Central memory CD8-positive, alpha-beta T cell (primary cell): ENCODE measurements around the gene CSRP1.
A peak's percentile ranks its signal among the peaks of the same experiment; 100 is the strongest.

Experiments
- ATAC-seq: fragments of 150-1000 bp; cut with Tn5 transposase; replicated peaks from 2 replicates; pipeline ENCODE4 v1.10.0; 2022; ENCODE audit warnings: mild to moderate bottlenecking, moderate FRiP score, moderate number of reproducible peaks; ENCODE audit not compliant: poor library complexity, severe bottlenecking; ENCODE audit errors: extremely low read depth
- DNase-seq, 2 donors: peaks; one replicate each; pipeline ENCODE4 v3.0.0; 2021; ENCODE audit warnings: low spot score in 2 of 2
- H3K27ac Mint-ChIP-seq: one replicate; pipeline ENCODE4 v1.8.0; 2022; ENCODE audit warnings: low read depth, mild to moderate bottlenecking, moderate library complexity, mixed read lengths
- H3K27me3 Mint-ChIP-seq: one replicate; pipeline ENCODE4 v1.8.0; 2022; ENCODE audit warnings: mixed read lengths
- H3K36me3 Mint-ChIP-seq: one replicate; pipeline ENCODE4 v1.8.0; 2022; ENCODE audit warnings: mild to moderate bottlenecking, moderate library complexity, mixed read lengths; ENCODE audit not compliant: insufficient read depth
- H3K4me1 Mint-ChIP-seq: one replicate; pipeline ENCODE4 v1.8.0; 2022; ENCODE audit warnings: mixed read lengths
- H3K4me3 Mint-ChIP-seq: one replicate; pipeline ENCODE4 v1.8.0; 2022; ENCODE audit warnings: mild to moderate bottlenecking, moderate library complexity, mixed read lengths
- H3K9me3 Mint-ChIP-seq: one replicate; pipeline ENCODE4 v1.8.0; 2022; ENCODE audit warnings: mixed read lengths

The CSRP1 gene

GRCh38 chr1:201456499-201457309 lies 50.2 kb downstream of the CSRP1 start:
- no peak overlapping the region for H3K27ac Mint-ChIP-seq
- H3K36me3 Mint-ChIP-seq: no peaks in the 10 kb centered on the region
- no peak for ATAC-seq
- no peaks in the 10 kb centered on the region for H3K4me1 Mint-ChIP-seq
- peaks cover 27% of the 10 kb centered on the region for H3K27me3 Mint-ChIP-seq
- no peak overlapping the region for H3K4me3 Mint-ChIP-seq
- DNase-seq: no peak
- H3K9me3 Mint-ChIP-seq: no peaks in the 10 kb centered on the region

GRCh38 chr1:201455098-201455497 lies 51.8 kb downstream of the CSRP1 start:
- H3K36me3 Mint-ChIP-seq: no peaks in the 10 kb centered on the region
- no peaks in the 10 kb centered on the region for H3K9me3 Mint-ChIP-seq
- H3K4me1 Mint-ChIP-seq: no peaks in the 10 kb centered on the region
- peaks cover 27% of the 10 kb centered on the region for H3K27me3 Mint-ChIP-seq
- DNase-seq (no peak), ATAC-seq (no peak)
- H3K4me3 Mint-ChIP-seq: no peak overlapping the region
- no peak overlapping the region for H3K27ac Mint-ChIP-seq

DNA sequence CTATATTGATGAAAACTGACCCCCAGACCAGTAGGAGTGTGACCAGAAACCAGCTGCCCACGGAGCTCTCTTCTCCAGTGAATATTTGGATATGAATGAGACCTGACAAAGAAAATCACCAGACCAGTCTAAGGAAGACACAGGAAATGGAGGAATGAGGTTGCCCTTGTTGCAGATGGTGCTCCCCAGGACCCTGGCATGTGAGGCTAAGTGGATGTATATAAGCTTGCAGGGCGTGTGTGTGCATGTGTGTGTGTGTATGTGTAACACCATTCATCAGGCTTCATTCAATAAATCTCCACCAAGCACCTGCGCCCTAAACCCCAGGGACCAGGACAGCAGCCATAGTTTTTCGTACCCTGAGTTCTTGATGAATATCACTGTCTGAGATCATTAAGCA lies 52.3 kb downstream of the CSRP1 start:
- no peaks in the 10 kb centered on the region for H3K4me1 Mint-ChIP-seq
- H3K36me3 Mint-ChIP-seq: no peaks in the 10 kb centered on the region
- DNase-seq (no peak), ATAC-seq (no peak)
- H3K4me3 Mint-ChIP-seq: no peak overlapping the region
- no peaks in the 10 kb centered on the region for H3K9me3 Mint-ChIP-seq
- peaks cover 27% of the 10 kb centered on the region for H3K27me3 Mint-ChIP-seq
- H3K27ac Mint-ChIP-seq: no peak overlapping the region

DNA sequence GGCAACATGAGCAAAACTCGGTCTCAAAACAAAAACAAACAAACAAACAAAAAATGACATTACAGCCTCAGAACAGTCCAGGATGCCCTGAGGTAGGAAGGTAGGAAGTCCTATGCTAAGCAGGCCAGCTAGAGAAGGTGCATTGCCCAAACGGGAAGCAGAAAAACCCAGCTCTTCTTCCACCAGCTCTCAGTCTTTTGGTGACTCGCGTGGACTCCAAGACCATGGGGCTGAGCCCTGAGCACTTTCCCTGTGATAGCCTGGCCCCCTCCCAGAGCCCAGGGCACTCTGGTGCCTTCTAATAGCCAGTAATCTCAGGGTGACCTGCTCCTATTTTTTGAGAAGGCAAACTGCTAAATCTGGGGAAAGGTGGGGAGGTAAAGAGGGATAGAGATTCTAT lies 54.1 kb downstream of the CSRP1 start:
- ATAC-seq (no peak), DNase-seq (no peak)
- H3K9me3 Mint-ChIP-seq: no peaks in the 10 kb centered on the region
- no peaks in the 10 kb centered on the region for H3K36me3 Mint-ChIP-seq
- H3K27ac Mint-ChIP-seq: no peak overlapping the region
- peaks cover 4% of the 10 kb centered on the region for H3K4me1 Mint-ChIP-seq
- no peak overlapping the region for H3K4me3 Mint-ChIP-seq
- peaks cover 31% of the 10 kb centered on the region for H3K27me3 Mint-ChIP-seq

- ATAC-seq: no peak
- no peak overlapping the region for H3K27ac Mint-ChIP-seq
- no peaks in the 10 kb centered on the region for H3K36me3 Mint-ChIP-seq
These were observed 56.1 kb downstream of the CSRP1 start for GRCh38 chr1:201450721-201451291.

DNA sequence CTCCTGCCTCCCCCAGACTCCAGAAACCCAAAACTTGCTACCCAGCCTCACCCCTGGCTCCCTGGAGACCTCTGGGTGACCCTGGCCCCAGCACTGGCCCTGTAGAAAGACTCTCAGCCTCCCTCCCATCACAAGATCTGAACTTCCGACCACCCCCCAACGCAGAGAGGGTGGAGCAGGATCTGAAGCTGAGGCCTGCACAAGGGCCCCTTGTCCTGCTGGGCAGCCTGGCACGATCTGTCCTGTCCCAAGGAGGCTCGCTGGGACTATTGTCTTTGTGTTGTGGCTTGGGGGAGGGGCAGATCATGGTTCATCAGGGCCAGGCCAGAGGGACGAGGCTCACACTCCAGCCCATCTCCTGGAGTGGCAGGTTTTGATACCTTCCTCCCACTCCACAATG lies 57.9 kb downstream of the CSRP1 start:
- H3K27ac Mint-ChIP-seq: no peak overlapping the region
- H3K36me3 Mint-ChIP-seq: no peaks in the 10 kb centered on the region
- H3K9me3 Mint-ChIP-seq: no peaks in the 10 kb centered on the region
- H3K4me3 Mint-ChIP-seq: no peak overlapping the region
- DNase-seq (no peak), ATAC-seq (no peak)
- H3K27me3 Mint-ChIP-seq: peaks cover 41% of the 10 kb centered on the region
- H3K4me1 Mint-ChIP-seq: peaks cover 6% of the 10 kb centered on the region

More at GRCh38 chr1:201450721-201451291, 56.1 kb downstream of the CSRP1 start:
- H3K27me3 Mint-ChIP-seq: peaks cover 26% of the 10 kb centered on the region
- H3K4me1 Mint-ChIP-seq: peaks cover 6% of the 10 kb centered on the region
- no peaks in the 10 kb centered on the region for H3K9me3 Mint-ChIP-seq
- H3K4me3 Mint-ChIP-seq: no peak overlapping the region
- no peak for DNase-seq

DNA sequence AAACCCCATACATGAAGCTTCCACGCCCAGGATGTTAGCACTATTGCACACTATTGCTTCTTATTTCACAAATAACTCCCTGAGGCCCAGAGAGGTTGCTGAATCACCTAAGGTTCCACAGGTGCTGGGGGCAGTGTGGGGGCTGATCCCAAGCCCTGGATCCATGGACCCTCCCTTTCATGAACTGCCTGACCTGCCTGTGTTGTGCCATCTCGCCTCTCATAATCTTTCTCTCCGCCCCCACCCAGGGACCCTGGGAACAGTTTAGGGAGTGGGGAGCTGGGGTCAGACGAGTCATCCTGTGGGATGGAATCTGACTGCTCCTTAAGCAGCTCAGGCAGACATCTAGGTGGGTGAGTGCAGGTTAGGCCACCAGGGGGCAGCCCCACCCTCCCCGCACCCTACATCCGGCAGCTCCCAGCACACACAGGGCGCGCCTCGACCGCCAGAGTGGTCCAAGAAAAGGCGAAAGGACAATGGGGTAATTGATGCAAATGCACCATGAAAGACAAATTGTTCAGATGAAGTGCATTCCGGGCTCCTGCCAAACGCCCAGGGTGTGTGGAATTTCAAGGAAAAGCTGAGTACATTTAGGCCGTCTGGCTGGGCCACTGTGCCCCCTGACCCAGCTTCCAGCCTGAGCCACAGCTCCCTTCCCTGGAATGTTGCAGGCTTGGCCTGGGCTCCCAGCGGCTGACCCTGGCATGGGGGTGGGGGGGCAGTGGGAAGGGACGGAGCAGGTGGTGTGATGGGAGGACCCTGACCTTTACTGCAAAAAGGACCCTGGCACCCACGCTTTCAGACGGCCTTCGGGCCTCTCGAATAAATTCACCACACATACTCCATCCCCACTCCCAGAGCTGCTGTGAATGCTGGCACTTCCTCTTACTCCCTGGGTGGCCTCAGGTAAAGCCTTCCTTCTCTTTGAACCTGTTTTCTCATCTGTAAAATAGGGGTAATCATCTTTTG lies 58.7 kb downstream of the CSRP1 start:
- ATAC-seq (peak; percentile 76), DNase-seq (peak in 1 of 2 donors; percentile 28)
- H3K9me3 Mint-ChIP-seq: no peaks in the 10 kb centered on the region
- H3K36me3 Mint-ChIP-seq: no peaks in the 10 kb centered on the region
- H3K4me3 Mint-ChIP-seq: no peak overlapping the region
- no peak overlapping the region for H3K27ac Mint-ChIP-seq
- H3K27me3 Mint-ChIP-seq: peaks cover 41% of the 10 kb centered on the region
- peaks cover 6% of the 10 kb centered on the region for H3K4me1 Mint-ChIP-seq

DNA sequence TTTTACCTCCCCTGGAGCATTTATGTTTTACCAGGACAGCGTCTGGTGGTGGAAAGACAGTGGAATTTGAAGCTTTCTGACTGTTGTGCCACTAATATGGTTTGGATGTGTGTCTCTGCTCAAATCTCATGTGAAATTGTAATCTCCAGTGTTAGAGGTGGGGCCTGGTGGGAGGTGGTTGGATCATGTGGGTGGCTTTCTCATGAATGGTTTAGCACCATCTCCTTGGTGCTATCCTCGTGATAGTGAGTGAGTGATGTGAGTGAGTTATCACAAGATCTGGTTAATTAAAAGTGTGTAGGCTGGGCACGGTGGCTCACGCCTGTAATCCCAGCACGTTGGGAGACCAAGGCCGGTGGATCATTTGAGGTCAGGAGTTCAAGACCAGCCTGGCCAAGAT lies 61.6 kb downstream of the CSRP1 start:
- H3K36me3 Mint-ChIP-seq: no peaks in the 10 kb centered on the region
- H3K4me1 Mint-ChIP-seq: peaks cover 6% of the 10 kb centered on the region
- H3K27me3 Mint-ChIP-seq: peaks cover 24% of the 10 kb centered on the region
- ATAC-seq (no peak), DNase-seq (no peak)
- no peak overlapping the region for H3K27ac Mint-ChIP-seq
- H3K9me3 Mint-ChIP-seq: no peaks in the 10 kb centered on the region
- no peak overlapping the region for H3K4me3 Mint-ChIP-seq

GRCh38 chr1:201444792-201445191 lies 62.1 kb downstream of the CSRP1 start:
- DNase-seq (no peak), ATAC-seq (no peak)
- H3K27ac Mint-ChIP-seq: no peak overlapping the region
- H3K4me3 Mint-ChIP-seq: no peak overlapping the region
- H3K9me3 Mint-ChIP-seq: no peaks in the 10 kb centered on the region
- no peaks in the 10 kb centered on the region for H3K36me3 Mint-ChIP-seq
- peaks cover 6% of the 10 kb centered on the region for H3K4me1 Mint-ChIP-seq
- H3K27me3 Mint-ChIP-seq: peaks cover 24% of the 10 kb centered on the region

GRCh38 chr1:201443747-201444146 lies 63.2 kb downstream of the CSRP1 start:
- Mint-ChIP-seq H3K36me3 (no peaks in the 10 kb centered on the region), H3K4me3 (no peak overlapping the region), H3K9me3 (no peaks in the 10 kb centered on the region), H3K27ac (no peak overlapping the region), H3K4me1 (peaks cover 6% of the 10 kb centered on the region), H3K27me3 (peaks cover 17% of the 10 kb centered on the region)
- no peak for ATAC-seq
- DNase-seq: no peak

DNA sequence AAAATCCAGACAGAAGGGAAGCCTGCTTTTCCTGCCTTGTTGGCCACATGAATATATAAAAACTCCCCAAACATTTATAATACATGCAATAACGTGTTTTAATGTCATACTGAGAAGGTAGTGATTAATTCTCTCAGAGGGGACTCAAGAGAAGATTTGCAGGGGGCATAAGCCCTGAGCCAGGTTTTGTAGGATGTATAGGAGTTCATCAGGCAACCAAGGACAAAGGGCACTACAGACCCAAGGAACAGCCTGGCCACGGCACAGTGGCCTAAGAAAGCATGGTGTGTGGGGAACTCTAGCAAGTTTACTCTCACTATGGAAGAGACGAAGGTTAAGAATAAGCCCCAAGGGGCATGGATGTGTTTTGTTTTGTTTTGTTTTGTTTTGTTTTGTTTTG lies 70.0 kb downstream of the CSRP1 start:
- Mint-ChIP-seq H3K9me3 (no peaks in the 10 kb centered on the region), H3K4me3 (no peak overlapping the region), H3K27me3 (peaks cover 28% of the 10 kb centered on the region), H3K36me3 (peaks cover 8% of the 10 kb centered on the region), H3K4me1 (no peaks in the 10 kb centered on the region), H3K27ac (no peak overlapping the region)
- no peak for DNase-seq
- ATAC-seq: no peak

DNA sequence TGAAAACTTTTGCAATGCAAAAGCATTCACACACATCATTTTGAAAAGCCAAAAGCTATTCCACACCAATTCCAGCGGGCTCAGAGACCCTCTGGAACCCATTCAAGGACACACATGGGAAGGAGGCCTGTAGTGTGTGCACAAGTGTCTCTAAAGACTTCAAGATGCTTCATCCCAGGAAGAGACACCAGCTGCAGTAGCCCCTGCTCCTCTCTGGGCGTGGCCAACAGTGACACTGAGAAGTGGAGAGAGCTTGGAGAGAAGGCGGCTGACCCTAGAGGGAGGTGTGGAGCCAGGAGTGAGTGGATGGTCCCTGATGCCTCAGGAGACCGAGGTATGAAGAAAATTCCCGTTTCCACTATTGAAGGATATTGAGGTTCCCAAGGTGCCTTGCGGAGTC lies 70.5 kb downstream of the CSRP1 start:
- no peak for DNase-seq
- no peak for ATAC-seq
- H3K9me3 Mint-ChIP-seq: no peaks in the 10 kb centered on the region
- peaks cover 29% of the 10 kb centered on the region for H3K27me3 Mint-ChIP-seq
- H3K36me3 Mint-ChIP-seq: peaks cover 8% of the 10 kb centered on the region
- H3K27ac Mint-ChIP-seq: no peak overlapping the region
- no peak overlapping the region for H3K4me3 Mint-ChIP-seq
- no peaks in the 10 kb centered on the region for H3K4me1 Mint-ChIP-seq
